Dedifferentiated amniotic fluid mesenchymal stem cell (primary cell): ENCODE results near the gene AMMECR1.
A peak's percentile ranks its signal among the peaks of the same experiment; 100 is the strongest.

ENCODE experiments used
- DNase-seq: peaks from one replicate; pipeline ENCODE4 v3.0.0-alpha.2; 2016; ENCODE audit errors: extremely low spot score

The AMMECR1 gene

GRCh38 chrX:110212299-110212698, 105.6 kb downstream of the AMMECR1 start:
- DNase-seq = no peak

DNA sequence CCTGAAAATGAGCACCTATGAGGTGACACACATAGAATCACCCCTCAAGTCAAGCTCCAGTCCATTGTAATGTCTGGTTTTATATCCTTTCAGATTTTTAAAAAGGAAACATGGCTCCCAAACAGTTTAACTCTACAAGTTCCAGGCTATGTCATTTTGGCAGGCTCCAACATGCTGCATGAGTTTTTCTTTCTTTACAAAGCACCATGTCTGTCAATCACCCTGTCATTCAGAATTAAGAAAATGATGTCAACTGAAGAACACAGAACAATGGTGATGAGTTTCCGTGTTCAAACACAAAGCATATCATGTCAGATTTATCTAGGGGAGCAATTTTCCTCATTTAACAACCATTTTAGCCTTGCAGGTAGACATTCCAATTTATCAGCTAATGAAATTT, 106.5 kb downstream of the AMMECR1 start:
- no peak for DNase-seq

DNA sequence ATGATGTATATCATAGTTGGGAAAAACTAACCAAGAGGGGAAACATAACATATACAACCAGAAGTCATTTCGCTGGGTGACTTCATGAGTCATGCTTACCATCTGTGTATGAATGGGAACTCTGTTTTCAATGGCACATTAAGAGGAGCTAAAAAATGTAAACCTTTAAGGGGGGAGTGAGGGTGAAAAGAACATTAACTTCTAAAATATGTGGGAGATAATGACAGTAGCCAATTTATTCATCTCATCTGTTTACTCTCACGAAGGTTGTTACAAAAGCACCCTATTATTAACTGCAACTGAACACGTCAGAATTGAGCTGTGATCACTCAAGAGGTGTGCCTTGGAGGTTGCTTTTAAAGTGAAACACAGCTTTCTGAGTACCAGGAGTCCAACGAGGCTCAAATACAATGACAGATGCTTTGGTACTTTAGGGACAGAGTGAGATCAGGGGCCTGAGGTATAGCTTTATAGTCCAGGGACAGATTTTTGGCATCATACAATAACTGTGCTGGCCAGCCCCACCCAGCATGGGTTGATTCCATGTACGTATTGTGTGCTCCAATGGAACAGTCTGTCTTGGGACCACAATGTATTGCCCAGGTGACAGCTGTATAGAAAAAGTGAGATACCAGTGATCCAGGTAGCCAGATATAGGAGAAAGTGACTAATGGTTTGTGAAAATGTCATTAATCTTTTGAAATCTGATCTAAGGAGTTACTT, 107.3 kb downstream of the AMMECR1 start:
- DNase-seq = no peak

GRCh38 chrX:110208092-110208491, 109.8 kb downstream of the AMMECR1 start:
- DNase-seq = no peak

DNA sequence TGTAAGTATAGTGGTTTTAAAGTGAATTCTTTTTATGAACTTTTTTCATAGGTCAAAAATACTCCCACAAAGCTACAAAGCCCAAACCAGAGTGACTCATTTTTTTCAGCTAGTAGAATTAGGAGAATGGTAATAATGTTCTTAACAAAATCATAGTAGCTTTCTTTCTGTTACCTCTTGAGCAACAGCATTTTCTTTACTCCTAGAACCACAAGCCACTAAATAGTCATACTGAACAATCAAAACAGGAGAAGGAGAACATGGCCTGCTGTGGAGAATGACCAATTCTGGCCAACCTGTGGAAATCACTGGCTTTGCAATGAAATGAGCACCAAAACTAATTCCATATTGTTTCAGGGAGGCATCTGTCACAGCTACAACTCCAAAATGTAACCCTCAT, 112.9 kb downstream of the AMMECR1 start:
- peak; percentile 27 for DNase-seq

- DNase-seq = no peak
These were observed 116.1 kb downstream of the AMMECR1 start for GRCh38 chrX:110201799-110202198.

DNA sequence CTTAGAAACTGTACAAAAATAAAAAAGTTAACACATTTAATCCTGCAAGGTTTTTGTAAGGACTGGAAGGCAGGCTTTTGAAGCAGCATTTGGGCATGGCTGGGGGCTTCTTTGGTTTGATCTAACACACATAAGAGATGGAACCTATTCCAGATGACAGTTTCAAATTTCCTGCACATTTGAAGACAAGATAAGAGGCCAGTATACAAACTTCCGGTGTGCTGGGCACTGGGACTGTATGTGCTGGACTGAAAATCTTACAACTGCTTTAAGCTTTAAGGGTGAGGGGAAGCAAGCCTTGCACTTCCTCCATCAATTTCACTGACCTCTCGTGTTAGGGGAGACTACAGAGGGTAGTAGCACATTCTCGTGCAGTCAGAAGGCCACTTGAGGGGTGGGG, 122.9 kb downstream of the AMMECR1 start:
- no peak for DNase-seq

GRCh38 chrX:110192516-110192915, 125.4 kb downstream of the AMMECR1 start:
- no peak for DNase-seq

- DNase-seq = no peak
These were observed 129.0 kb downstream of the AMMECR1 start for GRCh38 chrX:110188701-110189558.

DNA sequence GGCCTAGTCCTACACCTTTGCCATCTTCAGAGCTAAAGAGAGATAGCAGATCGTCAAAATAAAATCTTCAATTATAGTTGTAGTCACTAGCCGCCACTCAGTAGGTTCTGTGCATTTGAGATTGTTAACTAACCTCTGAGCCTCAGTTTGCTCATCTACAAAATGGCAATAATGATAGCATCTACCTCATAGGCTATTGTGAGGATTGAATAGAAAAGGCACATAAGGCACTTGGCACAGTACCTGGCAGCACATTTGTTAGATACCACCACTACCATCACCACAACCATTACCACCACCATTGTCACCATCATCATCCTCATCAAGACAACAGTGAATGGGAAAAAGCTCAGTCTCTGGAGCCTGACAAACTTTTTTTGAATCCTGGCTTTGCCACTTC, 134.6 kb downstream of the AMMECR1 start:
- no peak for DNase-seq

DNA sequence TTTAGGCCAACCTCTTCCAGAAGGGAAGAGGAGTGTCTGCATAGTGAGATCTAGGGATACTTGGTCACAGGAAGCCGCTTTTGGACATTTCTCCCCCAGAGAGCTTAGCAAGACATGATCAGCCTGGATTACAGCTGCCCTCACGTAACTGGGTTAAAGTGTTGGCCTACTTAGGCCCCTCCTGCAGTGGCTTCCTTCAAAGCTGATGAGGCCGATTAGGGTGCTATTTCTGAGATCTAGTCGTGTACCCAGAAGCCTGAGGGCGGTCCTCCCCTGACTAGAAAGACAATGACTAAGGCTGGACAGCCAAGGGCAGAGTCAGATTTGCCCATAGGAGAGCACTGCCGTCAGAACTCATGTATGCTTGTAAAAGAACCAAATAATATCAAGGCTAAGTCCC, 135.0 kb downstream of the AMMECR1 start:
- no peak for DNase-seq

GRCh38 chrX:110182362-110182761, 135.5 kb downstream of the AMMECR1 start:
- DNase-seq = no peak

DNA sequence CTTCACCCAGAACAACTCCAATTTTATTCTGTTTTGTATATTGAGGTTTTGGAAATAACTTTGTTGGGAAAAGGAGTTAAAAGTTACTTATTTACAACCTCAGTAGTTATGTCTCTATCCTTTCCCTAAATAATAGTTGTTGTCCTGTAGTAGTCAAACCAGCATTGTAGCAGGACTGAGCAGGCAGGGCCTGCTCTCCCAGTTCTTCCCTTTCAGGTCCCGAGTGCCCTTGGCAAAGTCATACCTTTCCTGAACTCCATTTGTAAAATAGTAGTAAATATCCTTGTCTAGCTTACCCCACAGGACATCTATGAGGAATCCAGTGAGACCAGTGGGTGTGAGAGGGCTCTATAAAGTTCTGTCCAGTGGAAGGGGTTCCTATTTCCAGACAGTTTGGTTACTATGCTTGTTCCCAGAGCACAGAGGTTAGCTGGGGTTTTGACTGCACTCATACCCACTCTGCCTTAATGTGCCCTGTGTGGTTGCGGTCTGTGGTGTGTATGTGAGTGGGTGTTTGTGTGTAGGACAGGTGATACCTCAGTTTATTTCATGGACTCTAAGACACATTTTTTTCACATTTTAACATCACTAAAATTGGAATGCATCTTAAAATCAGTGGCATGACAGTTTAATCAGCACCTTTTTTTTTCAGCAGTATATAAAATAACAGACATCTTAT, 136.3 kb downstream of the AMMECR1 start:
- DNase-seq = no peak

DNA sequence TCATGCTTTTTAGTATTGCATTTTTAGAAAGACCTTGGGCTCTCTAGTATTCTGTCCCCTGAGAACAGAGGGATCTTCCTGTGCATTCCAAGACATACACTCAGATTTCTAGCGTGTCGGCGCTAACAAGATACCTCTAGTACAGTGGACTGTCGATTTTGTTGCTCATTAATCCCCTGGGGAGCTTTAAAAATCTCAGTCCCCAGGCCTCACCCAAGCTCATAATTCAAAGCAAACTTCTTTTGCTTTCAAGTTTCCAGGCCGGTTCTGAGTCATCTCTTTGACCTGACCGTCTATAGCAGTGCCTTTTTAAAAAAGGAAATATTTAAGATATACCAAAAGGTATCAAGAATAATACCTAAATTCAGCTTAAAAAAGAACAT, 137.0 kb downstream of the AMMECR1 start:
- DNase-seq = no peak

DNA sequence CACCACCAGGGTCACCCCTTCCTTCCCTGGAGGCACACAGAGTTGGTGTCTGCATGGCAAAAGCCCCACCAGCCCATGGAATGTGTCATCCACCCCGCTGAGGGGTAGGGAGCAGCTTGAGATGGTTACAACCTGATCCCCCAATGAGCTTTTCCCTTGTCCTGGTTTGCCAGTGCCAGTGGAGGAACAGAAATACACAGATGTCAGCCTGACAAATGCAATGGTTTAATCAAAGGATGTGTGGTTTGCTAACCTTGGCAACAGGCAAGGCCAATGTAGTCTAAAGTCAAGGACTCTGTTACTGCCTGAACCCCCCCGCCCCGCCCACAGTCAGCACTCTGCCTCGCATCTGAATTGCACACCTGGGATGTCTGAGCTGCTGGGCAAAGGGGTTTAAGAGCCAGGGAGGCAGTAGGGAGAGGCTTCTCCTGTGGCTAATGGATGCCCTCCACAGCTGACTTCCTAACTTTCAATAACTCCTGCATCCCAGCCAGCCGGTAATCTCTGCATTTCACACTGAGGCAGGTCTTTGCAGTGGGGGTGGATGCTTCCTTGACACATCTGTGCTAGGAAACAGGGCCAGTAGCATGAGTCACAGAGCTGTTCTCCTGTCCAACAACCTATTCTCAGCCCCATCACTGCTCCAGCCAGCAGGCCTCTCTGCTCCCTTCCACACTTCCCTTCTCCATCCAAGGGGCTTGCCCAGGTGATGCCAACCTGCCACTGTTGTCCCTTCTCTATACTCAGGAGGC, 137.5 kb downstream of the AMMECR1 start:
- no peak for DNase-seq

DNA sequence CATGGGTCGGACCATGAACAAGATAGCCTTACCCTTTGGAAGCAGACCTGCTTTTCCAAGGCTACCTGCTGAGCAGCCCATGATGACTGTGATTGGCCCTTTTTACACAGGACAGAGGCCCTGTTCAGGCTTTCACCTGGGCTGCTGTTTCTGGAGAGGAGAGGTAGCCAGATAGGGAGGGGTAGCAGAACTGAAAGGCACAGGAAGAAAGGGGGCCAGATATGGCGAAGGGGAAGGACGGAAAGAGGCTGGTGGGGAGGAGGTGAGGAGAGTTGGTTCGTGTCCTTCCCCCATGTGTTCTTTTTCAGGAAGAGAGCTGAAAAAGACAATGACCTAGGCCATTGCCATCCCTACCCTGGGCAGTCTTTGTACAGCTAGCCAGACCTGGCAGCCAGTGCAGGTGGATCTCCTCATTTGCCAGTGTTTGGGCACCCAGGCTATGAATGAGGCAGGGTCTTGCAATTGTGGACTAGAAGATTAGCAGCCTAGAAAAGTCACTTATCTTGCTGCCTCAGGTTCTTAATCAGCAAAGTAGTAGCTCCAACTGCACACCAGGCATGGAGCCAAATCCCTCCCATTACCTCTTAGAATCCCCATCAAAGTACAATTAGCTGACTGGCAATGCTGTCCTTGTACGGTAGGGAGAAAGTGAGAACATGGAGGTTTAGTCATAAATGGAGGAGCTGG, 139.6 kb downstream of the AMMECR1 start:
- no peak for DNase-seq

- DNase-seq = no peak
These were observed 142.2 kb downstream of the AMMECR1 start for GRCh38 chrX:110175696-110176095.

- no peak for DNase-seq
These were observed 142.7 kb downstream of the AMMECR1 start for GRCh38 chrX:110175146-110175545.

GRCh38 chrX:110173192-110174175, 144.4 kb downstream of the AMMECR1 start:
- DNase-seq = no peak

DNA sequence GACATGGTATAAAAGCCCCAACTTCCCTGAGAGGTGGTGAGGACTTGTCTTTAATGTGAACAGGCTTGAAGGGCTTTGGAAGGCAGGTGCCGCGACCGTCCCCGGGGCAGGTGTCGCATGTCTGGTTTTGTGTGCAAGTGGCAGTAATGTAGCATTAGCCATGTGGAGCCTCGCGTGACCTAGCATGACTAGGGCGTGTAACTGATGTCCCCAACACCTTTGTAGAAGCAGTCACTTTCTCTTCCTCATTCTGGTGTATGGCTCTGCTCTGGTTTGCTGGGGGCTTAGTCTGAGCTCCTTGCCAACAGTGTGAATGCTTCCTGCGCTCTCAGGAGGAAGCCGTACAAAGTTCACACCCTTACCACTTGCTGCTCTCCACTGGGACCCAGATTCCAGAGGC, 145.7 kb downstream of the AMMECR1 start:
- DNase-seq = no peak
